HG03039 (cell line): Measurements from ENCODE around the gene GPC6.
"Not testable (repeated sequence)": the region's sequence is repeated elsewhere in the genome, so short reads cannot be mapped to it uniquely, and the experiment has no call there.

Experiments
- ATAC-seq: cut with Tn5 transposase; IDR thresholded peaks from one replicate; pipeline ENCODE4 v1.9.1; 2021; ENCODE audit warnings: mild to moderate bottlenecking, moderate library complexity; ENCODE audit not compliant: unreplicated experiment

Gene GPC6

DNA sequence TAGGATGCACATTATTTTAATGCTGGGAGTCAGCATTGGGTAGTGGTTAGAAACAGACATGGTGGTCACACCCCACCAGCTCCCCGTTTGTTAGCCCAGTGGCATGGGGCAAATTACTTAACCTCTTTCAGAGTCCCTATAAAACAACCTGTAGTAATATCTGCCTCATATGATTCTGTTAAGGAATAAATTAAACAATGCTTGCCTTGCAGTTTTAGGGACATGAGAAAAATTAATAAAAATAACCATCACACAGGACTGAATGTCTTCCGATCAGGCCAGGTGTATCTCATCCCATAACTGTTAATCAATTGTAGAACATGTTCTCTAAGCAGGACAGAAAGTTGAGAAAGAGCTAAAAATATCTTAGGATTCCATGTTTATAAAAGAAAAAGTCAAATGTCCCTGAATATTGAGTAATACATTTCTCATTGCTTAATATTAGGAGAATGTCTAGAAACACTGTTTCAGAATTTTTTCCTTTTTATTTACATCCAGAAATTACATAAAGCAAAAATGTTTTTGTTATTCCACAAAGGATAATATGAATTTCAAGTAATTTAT, 196.5 kb downstream of the GPC6 start:
- ATAC-seq, result no peak

DNA sequence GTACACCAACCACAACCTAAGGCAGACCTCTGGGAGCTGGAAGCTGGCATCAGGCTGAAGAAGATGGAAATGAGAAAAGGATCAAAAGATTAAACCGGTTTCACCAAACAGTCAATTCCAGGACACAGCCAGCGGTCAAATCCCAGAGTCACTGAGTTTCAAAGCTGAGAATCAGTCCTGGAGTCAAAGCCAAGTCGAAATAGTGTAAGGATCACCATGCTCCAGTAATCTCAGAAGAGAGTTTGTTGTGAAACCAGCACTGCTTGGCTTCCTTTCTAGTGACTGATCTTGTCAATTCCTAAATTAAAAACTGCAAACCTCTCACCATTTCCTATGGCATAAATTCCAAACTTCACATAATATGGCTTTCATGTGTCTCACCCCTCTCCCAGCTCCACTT, 198.8 kb downstream of the GPC6 start:
- no peak for ATAC-seq

- no peak for ATAC-seq
These were observed 203.8 kb downstream of the GPC6 start for GRCh38 chr13:93430381-93430780.

DNA sequence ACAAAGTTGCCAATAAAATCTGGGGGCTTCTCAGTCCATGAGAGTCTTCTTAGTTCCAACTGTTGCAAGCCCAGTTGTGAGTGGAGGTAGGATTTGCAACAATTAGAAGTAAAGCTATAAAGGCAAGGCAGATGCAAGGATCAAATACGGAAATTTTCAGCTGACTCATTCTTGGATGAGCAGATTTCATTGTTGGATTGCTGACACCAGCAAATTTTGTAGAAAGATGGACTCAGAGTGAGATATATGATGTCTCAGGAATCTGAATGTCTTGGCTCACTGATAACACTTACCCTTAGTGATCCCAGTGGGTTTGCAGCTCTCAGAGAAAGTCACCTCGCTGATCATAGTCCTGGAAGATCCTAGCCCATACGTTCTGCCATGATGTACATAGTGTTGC, 209.0 kb downstream of the GPC6 start:
- no peak for ATAC-seq

DNA sequence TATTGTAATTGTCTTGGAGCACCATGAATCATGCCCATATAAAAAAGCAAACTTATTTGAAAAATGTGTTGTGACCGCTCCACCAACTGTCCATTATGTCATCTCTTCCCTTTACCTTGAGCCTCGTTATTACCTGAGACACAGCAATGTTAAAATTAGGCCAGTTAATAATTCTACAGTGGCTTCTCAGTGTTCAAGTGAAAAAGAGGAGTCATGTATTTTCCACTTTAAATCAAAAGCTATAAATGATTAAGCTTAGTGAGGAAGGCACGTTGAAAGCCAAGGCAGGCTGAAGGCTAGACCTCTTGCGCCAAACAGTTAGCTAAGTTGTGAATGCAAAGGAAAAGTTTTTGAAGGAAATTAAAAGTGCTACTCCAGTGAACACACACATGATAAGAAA, 210.5 kb downstream of the GPC6 start:
- no peak for ATAC-seq

DNA sequence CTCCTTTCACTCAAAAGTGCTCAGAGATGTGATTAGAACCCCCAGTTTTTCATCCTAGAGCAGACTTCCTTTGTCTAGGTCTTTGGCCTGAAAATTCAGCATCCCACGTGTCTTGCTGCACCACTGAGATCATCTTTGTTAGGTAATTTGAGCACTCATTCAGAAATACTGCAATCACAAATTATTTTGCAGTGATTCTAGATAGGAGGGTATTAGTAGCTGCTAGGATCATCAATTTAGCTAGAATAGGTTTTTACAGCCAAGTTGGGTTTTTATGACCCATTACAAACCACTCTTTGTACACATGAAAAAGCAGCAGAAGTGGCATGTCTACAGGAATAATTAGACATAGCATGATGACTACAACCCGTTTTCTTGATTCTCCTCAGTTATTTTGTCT, 219.6 kb downstream of the GPC6 start:
- no peak for ATAC-seq

DNA sequence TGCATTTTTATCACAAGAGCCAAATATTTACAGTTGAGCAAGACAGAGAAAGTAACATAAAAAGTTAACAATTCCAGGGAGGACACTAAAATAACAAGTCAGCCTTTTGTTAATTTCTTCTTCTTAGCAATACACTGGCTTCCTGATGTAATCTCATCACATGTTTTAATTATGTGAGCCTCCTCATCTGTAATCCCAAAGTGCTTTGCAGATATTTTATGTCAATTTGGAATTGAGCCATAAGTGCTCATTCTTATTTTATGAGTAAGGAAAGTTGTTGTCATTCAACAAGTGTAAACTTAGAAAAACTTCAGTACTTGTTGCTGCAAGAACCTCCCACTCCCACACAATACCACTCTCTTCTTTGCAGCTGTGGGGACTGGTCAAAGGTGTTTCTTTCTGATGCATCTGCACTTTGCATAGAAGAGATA, 223.6 kb downstream of the GPC6 start:
- ATAC-seq, result no peak

DNA sequence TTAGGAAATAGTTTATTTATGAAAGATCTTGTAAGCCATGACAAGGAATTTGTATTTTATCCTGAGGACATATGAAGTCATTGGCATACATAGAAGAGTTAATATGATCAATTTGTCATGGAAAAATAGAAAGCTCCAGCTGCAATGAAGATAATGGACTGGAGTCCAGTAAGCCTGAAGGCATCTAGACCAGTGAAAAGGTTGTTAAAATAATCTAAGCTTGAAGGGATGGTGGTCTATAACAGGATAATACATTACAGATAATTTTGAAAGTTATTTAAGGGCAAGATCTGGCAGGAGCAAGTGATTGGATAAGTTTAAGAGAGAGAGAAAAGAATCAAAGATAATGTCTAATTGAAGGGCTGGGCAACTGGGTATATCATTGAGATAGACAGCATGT, 224.2 kb downstream of the GPC6 start:
- no peak for ATAC-seq

DNA sequence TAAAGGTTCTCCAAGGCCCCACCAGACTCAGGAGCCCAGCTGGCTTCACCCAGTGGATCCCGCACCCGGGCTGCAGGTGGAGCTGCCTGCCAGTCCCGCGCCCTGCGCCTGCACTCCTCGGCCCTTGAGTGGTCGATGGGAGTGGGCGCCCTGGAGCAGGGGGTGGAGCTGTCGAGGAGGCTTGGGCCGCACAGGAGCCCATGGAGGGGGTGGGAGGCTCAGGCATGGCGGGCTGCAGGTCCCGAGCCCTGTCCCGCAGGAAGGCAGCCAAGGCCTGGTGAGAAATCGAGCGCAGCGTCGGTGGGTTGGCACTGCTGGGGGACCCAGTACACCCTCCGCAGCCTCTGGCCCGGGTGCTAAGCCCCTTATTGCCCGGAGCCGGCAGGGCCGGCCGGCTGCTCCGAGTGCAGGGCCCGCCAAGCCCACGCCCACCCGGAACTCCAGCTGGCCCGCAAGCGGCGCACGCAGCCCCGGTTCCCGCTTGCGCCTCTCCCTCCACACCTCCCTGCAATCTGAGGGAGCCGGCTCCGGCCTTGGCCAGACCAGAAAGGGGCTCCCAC, 228.1 kb downstream of the GPC6 start:
- not testable (repeated sequence) for ATAC-seq

GRCh38 chr13:93455861-93456260, 229.3 kb downstream of the GPC6 start:
- no peak for ATAC-seq

- ATAC-seq, result no peak
These were observed 233.4 kb downstream of the GPC6 start for GRCh38 chr13:93460005-93460404.

GRCh38 chr13:93462151-93462550, 235.5 kb downstream of the GPC6 start:
- ATAC-seq, result no peak

- no peak for ATAC-seq
These were observed 240.0 kb downstream of the GPC6 start for GRCh38 chr13:93466502-93467036.

DNA sequence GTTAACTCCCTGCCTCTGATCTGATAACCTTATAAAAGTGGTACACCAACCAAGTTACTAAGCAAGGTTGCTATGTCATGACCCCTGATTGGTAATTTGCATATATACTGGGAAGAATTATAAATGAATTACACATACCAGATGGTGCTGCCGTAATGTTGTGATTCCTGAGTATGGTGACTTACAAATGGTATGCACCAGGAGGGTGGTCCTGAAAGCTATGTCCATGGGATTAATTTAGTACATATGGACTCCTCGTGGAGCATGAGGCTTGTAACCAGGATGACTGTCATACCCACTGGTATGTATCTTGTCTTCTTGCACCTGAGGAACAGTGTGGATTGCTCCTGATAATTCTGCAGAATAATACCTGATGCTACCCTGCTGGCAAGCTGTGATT, 240.6 kb downstream of the GPC6 start:
- ATAC-seq, result no peak

GRCh38 chr13:93468433-93468832, 241.8 kb downstream of the GPC6 start:
- no peak for ATAC-seq

DNA sequence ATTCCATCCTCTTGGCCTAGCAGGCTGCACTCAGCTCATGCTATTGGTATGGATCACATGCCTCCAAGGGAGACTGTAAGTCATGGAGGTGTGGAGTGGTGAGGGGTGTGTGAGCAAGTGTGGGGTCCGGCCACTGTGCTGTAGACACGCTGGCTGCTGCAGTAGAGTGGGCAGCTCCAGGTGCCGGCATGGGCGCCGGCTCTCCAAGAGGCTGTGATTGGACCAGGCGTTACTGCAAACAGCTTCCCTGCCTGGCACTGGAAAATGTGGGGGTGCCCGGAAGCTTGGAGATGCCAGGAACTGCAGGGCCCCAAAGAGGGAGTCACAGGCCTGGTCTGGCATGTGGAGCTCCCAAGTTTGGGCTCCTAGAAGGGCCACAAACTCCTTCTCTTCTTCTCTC, 245.7 kb downstream of the GPC6 start:
- ATAC-seq, result no peak

- no peak for ATAC-seq
These were observed 246.2 kb downstream of the GPC6 start for GRCh38 chr13:93472814-93473296.

DNA sequence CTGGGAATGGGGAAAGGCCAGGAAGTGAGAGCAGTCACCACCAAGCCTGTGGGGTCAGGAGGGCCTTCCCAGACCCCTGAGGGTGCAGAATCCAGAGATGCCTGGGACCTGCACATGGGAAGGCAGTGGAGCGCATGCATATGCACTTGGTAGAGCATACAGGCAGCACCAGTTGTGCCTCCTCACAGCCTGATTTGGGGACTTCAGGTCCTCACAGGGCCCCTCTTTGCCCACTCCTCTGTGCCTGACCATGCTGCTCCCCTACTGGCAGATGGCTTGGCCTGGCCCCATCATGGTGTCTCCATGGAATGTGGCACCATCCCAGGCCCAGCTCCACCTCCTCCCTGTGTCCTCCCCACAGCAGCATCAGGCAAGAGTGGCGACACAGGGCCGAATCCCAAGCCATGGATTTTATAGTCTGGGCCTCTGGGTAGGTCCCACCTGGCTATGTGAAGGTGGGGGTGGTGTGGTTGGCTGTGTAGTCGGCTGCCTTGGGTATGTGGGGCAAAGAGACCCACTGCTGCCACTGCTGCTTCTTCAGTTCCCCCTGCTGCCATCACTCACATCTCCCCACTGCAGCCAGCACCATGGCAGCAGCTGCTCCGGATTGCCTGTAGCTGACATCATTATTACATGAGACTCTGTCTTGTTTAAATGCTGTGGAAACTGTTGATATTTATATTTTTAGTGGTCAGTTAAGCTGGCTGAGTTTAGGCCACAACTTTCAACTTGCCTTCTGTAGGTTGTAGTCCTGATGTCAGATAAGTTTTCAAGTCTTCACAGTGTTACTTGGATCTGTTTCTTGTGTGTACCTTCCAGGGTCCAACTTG, 247.0 kb downstream of the GPC6 start:
- ATAC-seq, result no peak

- no peak for ATAC-seq
These were observed 249.6 kb downstream of the GPC6 start for GRCh38 chr13:93476175-93476574.

GRCh38 chr13:93477238-93477637, 250.6 kb downstream of the GPC6 start:
- ATAC-seq, result no peak

GRCh38 chr13:93480553-93481106, 254.0 kb downstream of the GPC6 start:
- ATAC-seq, result no peak

- ATAC-seq, result not testable (repeated sequence)
These were observed 269.5 kb downstream of the GPC6 start for GRCh38 chr13:93496117-93496516.
